Choroid plexus epithelial cell (primary cell): ENCODE results near the gene MAP2K5.

ENCODE experiments used
- DNase-seq: peaks from one replicate; pipeline ENCODE4 v3.0.0-alpha.2; 2010; ENCODE audit warnings: low read depth
- H3K4me3 ChIP-seq: 2 replicates; pipeline ENCODE4 v1.5.1; 2011; ENCODE audit warnings: low read depth, mild to moderate bottlenecking, control low read depth, low read length, moderate library complexity
- CTCF ChIP-seq: conservative IDR thresholded peaks from 2 replicates; pipeline ENCODE4 v1.5.1; 2011; ENCODE audit warnings: low read depth, mild to moderate bottlenecking, control low read depth, inconsistent platforms, low read length, moderate library complexity

Gene MAP2K5

GRCh38 chr15:67855842-67856241 lies 313.3 kb downstream of the MAP2K5 start:
- DNase-seq, result no peak
- no peak overlapping the region for H3K4me3 ChIP-seq
- no peak for TF ChIP-seq CTCF
